ENCODE results near the gene HSPB8. TPM values are rescaled to one million over a fixed set of nuclear protein-coding genes. Genes with fewer than 3 reads are reported as not detected.

HSPB8 gene
- total RNA-seq, 1 donor from 2014 or later = 47.9 TPM

- intact Hi-C loops (cut with DNase I) = no loop called here
- H3K9me3 ChIP-seq = no peaks in the 10 kb centered on the region
- no peaks in the 10 kb centered on the region for H3K27me3 ChIP-seq (ENCODE audit: low read depth)
- no peak for DNase-seq
- no peak for ATAC-seq
- H3K27ac ChIP-seq = peak overlapping the region; percentile 86
- H3K4me3 ChIP-seq = peak overlapping the region; percentile 73
- H3K4me1 ChIP-seq = peaks cover 71% of the 10 kb centered on the region
- no peak for TF ChIP-seq CTCF (IDR thresholded peaks at IDR 0.05)
- peaks cover 21% of the 10 kb centered on the region for H3K36me3 ChIP-seq
These were observed 5.4 kb downstream of the HSPB8 start for GRCh38 chr12:119183942-119184695.

- Histone ChIP-seq H3K27ac (no peak overlapping the region), H3K4me3 (no peak overlapping the region), H3K27me3 (ENCODE audit: low read depth) (no peaks in the 10 kb centered on the region), H3K4me1 (peaks cover 6% of the 10 kb centered on the region), H3K9me3 (no peaks in the 10 kb centered on the region), H3K36me3 (peaks cover 34% of the 10 kb centered on the region)
- DNase-seq (no peak), ATAC-seq (no peak)
- intact Hi-C loops (cut with DNase I) = no loop called here
- TF ChIP-seq CTCF (IDR thresholded peaks at IDR 0.05) = no peak
These were observed 16.5 kb downstream of the HSPB8 start for GRCh38 chr12:119195256-119195655.

DNA sequence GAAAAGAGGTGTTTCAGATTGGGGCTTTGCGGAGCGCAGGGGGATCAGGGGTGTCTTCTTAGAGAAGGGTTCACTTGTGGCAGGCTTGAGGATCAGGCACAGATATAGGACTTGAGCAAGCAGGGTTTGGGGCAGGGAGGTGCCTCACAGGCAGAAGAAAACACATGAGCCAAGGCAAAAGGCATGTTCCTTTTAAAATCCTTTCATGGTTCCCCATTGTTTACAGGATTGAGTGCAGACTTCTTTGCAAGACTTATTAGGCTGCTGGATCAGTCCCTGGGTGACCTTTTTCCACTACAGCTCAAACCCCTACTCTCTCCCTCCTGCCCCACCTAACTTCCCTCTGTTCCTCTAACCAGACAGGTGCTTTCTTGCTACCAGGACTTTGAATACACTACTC lies 19.7 kb downstream of the HSPB8 start:
- H3K36me3 ChIP-seq = peaks cover 18% of the 10 kb centered on the region
- peaks cover 6% of the 10 kb centered on the region for H3K4me1 ChIP-seq
- H3K27me3 ChIP-seq (ENCODE audit: low read depth) = no peaks in the 10 kb centered on the region
- ATAC-seq = no peak
- H3K27ac ChIP-seq = no peak overlapping the region
- H3K4me3 ChIP-seq = no peak overlapping the region
- no peak for DNase-seq
- no peak for TF ChIP-seq CTCF (IDR thresholded peaks at IDR 0.05)
- H3K9me3 ChIP-seq = no peaks in the 10 kb centered on the region
- intact Hi-C loops (cut with DNase I) = no loop called here

DNA sequence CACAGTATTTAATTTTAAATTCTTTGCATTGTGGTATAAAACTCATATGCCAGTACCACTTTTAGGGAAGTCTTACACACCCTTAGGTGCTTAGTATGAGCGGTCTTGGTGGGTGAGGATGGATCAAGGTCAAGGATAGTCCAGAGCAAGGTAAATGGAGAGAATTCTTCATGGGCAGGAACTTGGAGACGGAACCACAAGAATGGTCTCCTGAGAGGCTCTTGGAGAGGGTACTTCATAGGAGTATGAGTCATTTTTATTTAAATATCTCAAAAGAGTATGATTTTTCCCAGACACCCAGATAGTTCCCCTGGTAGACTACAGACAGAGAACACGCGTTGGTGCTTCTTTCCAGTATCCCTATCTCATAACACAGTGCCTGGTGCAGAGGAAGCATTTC lies 21.9 kb downstream of the HSPB8 start:
- Histone ChIP-seq H3K27me3 (ENCODE audit: low read depth) (no peaks in the 10 kb centered on the region), H3K27ac (no peak overlapping the region), H3K4me1 (peaks cover 18% of the 10 kb centered on the region), H3K36me3 (no peaks in the 10 kb centered on the region), H3K4me3 (no peak overlapping the region), H3K9me3 (no peaks in the 10 kb centered on the region)
- peak; percentile 56 to 67 for ATAC-seq
- DNase-seq = no peak
- TF ChIP-seq CTCF (IDR thresholded peaks at IDR 0.05) = no peak
- intact Hi-C loops (cut with DNase I) = no loop called here

DNA sequence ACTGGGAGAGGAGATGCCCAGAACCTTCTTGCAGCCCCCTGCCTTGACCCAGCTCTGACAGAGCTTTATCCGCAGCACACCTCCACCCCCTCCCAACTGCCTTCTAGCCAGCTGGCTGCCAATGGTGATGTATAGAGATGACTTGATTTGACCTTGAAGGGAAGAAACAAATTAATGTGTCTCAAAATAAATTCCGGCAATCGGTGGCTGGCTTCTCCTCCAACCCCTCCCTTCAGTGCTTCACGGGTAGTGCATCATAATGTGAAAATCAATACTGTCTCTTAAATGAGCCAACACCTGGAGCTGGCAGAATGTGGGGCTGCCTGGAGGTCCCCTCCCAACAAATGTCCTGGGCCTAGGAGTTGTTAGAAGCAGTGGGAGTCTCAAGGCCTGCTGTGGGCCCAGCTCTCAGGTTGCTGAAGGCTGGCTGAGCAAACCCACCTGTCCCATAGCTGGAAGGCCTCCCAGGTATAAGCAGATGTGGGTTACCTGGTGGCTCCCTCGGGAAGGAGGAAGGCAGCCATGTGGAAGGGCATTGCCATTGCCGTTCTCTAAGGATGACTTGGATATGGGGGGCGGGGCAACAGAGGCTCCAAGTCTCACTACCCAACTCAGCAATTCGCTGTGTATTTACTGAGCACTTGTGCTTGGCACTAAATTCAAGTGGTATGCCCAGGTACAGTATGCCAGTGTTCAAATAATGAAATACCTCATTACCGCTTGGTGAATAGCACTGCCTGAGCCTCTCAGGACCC lies 23.2 kb downstream of the HSPB8 start:
- peak; percentile 72 for DNase-seq

More for the DNA sequence above, 23.2 kb downstream of the HSPB8 start:
- H3K27me3 ChIP-seq (ENCODE audit: low read depth) = no peaks in the 10 kb centered on the region
- intact Hi-C loops (cut with DNase I) = no loop called here
- peaks cover 18% of the 10 kb centered on the region for H3K4me1 ChIP-seq
- no peaks in the 10 kb centered on the region for H3K36me3 ChIP-seq
- ATAC-seq = peak; percentile 83 to 89
- H3K27ac ChIP-seq = no peak overlapping the region
- no peaks in the 10 kb centered on the region for H3K9me3 ChIP-seq
- no peak for TF ChIP-seq CTCF (IDR thresholded peaks at IDR 0.05)
- no peak overlapping the region for H3K4me3 ChIP-seq

All from lower lobe of right lung (tissue), 2 donors.